GF-D8 (cell line): ENCODE results near the gene CCNY.

Experiments used
- DNase-seq: peaks from one replicate; lab custom pipeline; 2025; lab: John Stamatoyannopoulos, UW

CCNY gene

GRCh38 chr10:35486297-35486990 lies 150.1 kb downstream of the CCNY start:
- peak; percentile 75 for DNase-seq

DNA sequence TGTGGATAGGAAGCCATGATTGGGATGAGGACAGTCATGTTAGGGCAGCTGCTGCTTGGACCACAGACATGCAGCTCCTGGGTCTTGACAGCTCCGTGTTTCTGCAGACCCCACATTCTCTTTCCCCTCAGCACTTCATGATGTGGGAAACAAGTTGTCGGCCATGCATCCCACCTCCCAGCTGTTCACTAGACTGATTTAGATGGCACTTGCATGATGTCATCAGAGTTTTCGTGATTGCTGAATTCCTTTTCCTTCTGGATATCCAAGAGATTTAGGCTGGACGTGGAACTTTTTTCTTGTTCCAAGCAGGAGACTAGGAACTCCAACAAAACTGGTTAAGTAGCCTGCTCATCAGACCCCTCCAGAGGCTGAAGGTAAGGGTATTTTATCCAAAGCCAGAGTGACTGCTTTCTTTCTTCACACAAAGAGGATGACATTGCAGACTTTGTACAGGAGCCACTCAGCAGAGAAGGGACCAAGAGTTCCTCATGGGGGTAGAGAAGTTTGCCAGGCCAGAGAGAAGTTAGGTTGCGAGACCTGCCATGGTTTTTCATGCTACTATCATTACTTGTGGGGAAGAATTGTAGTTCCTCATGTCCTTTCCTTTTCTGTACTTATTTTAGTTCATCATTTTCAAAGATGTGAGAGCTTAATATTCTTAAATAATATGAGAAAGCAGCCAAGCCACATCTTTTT lies 151.2 kb downstream of the CCNY start:
- DNase-seq = no peak

DNA sequence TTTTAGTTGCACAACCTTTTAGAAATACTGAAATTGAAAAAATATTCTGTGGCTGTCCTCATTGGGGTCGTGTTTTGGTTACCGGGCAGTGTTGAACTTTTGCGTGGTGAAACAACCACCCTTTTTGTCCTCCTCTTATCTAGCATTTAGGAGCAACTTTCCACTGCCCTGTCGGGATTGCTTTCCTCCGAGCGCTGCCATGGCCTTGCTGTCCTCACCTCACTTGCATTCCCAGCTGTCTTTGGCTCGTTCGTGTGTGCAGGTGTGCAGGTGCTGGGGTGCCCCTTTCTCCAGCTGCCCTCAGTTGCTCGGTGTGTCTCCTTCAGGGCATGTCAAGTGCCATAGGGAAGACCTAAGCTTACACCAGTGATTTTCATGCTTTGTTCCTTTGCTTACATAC lies 151.9 kb downstream of the CCNY start:
- no peak for DNase-seq

- DNase-seq = no peak
Observed at GRCh38 chr10:35492386-35493195, 156.3 kb downstream of the CCNY start.

- DNase-seq = no peak
Observed at GRCh38 chr10:35493196-35494118, 157.1 kb downstream of the CCNY start.

DNA sequence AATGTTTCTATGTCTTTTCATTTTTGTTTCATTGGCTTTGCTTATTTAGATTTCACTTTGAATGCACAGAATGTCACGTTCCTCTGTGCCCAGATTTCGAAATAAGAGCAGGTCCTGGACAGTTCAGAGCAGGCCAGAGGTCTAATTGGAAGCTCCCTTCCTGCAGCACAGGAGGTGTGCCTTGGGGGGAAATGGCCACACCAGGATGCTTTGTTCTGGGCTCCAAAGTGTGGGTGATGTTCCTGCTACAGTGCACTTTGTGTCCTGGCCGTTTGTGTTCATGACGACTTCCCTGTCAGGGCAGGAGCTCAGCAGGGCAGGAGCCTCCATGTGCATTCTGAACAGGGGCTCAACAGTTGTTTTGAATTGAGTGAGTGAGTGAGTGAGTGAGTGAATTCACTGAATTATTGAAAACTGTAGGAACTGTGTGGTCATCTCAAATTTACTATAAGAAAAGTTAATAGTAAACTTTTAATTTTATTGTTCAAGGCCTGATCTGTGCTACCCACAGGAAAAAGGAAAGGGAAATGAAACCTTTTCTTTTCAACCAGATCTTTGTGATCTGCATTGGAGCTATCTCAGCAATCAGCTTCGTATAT lies 159.3 kb downstream of the CCNY start:
- peak; percentile 4 for DNase-seq

DNA sequence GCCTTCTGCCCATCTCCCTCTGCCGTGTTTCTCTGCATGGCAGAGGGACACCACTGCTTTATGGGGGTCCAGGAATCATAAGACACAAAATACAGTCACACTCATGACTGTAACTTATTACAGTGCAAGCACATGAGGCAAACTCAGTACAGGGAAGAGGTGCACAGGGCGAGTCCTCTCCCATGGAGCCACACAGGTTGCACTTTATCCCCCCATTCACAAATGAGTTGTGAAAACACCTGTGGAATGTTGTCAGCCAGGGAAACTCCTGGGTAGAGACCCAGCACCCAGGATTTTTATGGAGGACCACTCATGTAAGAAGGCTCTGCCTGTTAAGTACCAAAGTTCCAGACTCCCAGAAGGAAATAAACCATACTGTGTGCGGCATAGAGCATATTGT lies 161.6 kb downstream of the CCNY start:
- DNase-seq = no peak

- no peak for DNase-seq
Observed at GRCh38 chr10:35498693-35499092, 162.4 kb downstream of the CCNY start.

GRCh38 chr10:35501923-35502322 lies 165.6 kb downstream of the CCNY start:
- DNase-seq = no peak

DNA sequence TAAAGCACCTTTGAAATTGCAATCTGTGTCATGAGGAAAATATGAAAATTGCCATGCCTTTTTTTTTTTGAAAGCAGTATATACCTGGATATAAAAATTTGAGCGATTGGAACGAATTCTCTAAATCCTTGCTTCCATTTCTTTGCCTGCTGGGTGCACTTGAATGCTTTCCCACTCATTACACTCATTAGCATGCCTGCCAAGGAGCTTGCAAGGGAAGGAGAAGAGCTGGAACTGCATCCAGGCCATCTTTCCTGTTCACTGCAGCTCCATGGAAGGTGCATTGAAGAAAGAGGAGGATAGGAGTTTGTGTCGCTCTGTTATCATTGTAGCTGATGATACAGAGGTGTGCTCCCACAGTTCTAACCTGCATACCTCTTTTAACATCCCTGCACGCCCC lies 166.4 kb downstream of the CCNY start:
- DNase-seq = no peak

GRCh38 chr10:35503578-35503977 lies 167.3 kb downstream of the CCNY start:
- no peak for DNase-seq

- DNase-seq = no peak
Observed at GRCh38 chr10:35504132-35504531, 167.8 kb downstream of the CCNY start.

- no peak for DNase-seq
Observed at GRCh38 chr10:35505241-35505873, 169.0 kb downstream of the CCNY start.

DNA sequence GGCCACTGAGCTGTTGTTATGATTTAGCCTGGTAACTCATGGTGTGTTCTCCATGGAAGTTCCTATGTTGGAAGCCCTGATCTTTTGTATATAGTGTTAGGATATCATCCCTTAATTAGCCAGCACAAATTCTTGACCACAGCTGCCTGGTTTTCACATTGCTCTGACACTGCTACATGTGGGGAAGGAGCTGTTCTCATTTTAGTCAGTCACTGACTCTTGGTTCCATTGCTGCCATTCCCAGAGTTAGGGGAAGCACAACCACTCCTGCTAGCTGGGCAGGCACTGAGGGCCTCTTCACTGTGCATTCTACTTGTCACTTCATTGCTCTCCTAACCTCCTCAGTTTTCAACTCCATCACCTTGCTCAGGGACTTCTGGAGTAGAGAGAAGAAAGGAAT lies 170.4 kb downstream of the CCNY start:
- DNase-seq = no peak

- DNase-seq = no peak
Observed at GRCh38 chr10:35507519-35508109, 171.3 kb downstream of the CCNY start.

DNA sequence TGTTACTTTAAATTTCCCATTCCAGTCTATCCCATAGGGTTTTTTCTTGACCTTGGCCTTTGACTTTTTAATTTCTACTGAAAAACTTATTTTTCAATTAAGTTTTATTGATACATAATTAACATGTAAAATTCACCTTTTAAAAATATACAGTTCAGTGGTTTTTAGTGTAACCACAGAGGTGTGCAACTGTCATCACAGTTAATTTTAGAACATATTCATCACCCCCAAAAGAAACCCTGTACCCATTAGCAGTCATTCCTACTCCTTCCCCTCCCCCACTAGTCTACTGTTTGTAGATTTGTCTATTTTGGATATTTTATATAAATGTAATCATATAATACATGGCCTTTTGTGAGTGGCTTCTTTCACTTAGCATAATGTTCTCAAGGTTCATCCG lies 172.3 kb downstream of the CCNY start:
- DNase-seq = no peak

DNA sequence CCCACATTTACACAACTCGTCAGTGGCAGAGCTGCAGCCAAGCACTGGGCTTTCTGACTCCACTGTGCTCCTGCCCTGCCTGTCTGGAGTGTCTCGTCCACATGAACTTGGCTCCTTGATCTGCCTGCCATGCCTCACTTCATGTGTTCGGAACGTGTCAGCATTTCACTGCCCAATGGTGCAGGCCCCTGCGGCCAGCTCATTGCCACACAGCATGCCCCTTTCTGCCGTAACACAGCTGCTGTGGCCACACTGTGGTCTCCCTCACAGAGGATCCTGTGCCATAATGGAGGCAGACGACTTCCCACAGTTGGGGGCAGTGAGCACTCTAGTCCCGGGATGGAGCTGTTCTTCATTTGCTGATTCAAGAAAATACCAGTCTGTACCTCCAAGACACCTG lies 174.6 kb downstream of the CCNY start:
- no peak for DNase-seq

GRCh38 chr10:35511647-35512046 lies 175.3 kb downstream of the CCNY start:
- no peak for DNase-seq

- no peak for DNase-seq
Observed at GRCh38 chr10:35516102-35516670, 179.9 kb downstream of the CCNY start.
